ENCODE measurements around the gene RBP5.

GRCh38 chr12:7075939-7076338, 52.8 kb downstream of the RBP5 start:
- no peak for TF ChIP-seq CTCF (IDR thresholded peaks at IDR 0.05; ENCODE audit: insufficient read depth, low read length)
- TF ChIP-seq POLR2AphosphoS5 (IDR thresholded peaks at IDR 0.05; ENCODE audit: low read depth), result no peak
- TF ChIP-seq GABPA (IDR thresholded peaks at IDR 0.05; ENCODE audit: low read depth), result no peak
- TF ChIP-seq SPI1 (IDR thresholded peaks at IDR 0.05; ENCODE audit: borderline replicate concordance, low read depth), result no peak

All from HL-60 (cell line).